H1 (cell line): Measurements from ENCODE around the gene SPAG16. TPM values are rescaled to one million over a fixed set of nuclear protein-coding genes. Genes with fewer than 3 reads are reported as not detected.

ENCODE experiments used
- ATF3 ChIP-seq: IDR thresholded peaks from 2 replicates; pipeline ENCODE4 v1.6.1; 2011; ENCODE audit warnings: low read depth, mild to moderate bottlenecking, low read length; ENCODE audit not compliant: insufficient read depth
- FOSL1 ChIP-seq: IDR thresholded peaks from 2 replicates; pipeline ENCODE4 v1.6.1; 2011; ENCODE audit warnings: mild to moderate bottlenecking, low read depth, low read length, moderate library complexity; ENCODE audit not compliant: insufficient read depth
- RNF2 ChIP-seq: fragments of 200-900, 300-1000 bp; sonication (generic); IDR thresholded peaks from 2 replicates; pipeline ENCODE4 v1.7.1; 2016; ENCODE audit warnings: borderline replicate concordance, low read depth, mild to moderate bottlenecking, antibody characterized with exemption, low read length; ENCODE audit not compliant: poor library complexity, severe bottlenecking; ENCODE audit errors: missing control alignments
- TBP ChIP-seq: IDR thresholded peaks from 2 replicates; pipeline ENCODE4 v1.6.1; 2011; ENCODE audit warnings: low read depth, low read length, improper control_type of control experiment
- polyA plus RNA-seq, 7 experiments: library from polyadenylated mRNA; depleted of rRNA in 3 of 7; stranded (reverse) in 5 of 7; unstranded in 2 of 7; fragments of >200 nt in 5 of 7; fragments of 200-250 nt in 2 of 7; gene quantifications; 1 replicate in 5 of 7; 2 replicates in 1 of 7; 4 replicates in 1 of 7; pipeline versions ENCODE4 v1.2.1 to v1.2.3, GENCODE V29; 2011 to 2013; ENCODE audit warnings: missing spikeins in 2 of 7, mixed read lengths in 2 of 7
- total RNA-seq: library from RNA; stranded (reverse); fragmentation: NEBNext Ultra II Directional; extraction: Animal tissue kit (Norgen Biotek cat#: 25700); gene quantifications from 2 replicates; pipeline ENCODE4 v1.2.1, GENCODE V29; 2021

Gene SPAG16
- total and polyA plus RNA-seq, 2 of the 8 experiments (the other 6 are each of a cell fraction or from before 2014, with no cell fraction given) = 6.0 to 14.9 TPM

- TF ChIP-seq TBP (no peak), FOSL1 (no peak), ATF3 (no peak), RNF2 (no peak)
Observed at GRCh38 chr2:214005337-214005736, 721.1 kb downstream of the SPAG16 start (continued).
